SHP77 treated with DMSO at 0.1 percent for 48 hours (cell line): ENCODE data around the gene PIGU.

ENCODE experiments used
- DNase-seq: peaks from one replicate; lab custom pipeline; 2025; lab: John Stamatoyannopoulos, UW

The PIGU gene

GRCh38 chr20:34578521-34578920 lies 98.4 kb downstream of the PIGU start:
- no peak for DNase-seq

- DNase-seq = no peak
Measured at GRCh38 chr20:34578025-34578424, 98.9 kb downstream of the PIGU start.

- DNase-seq = no peak
Measured at GRCh38 chr20:34577061-34577460, 99.8 kb downstream of the PIGU start.

- DNase-seq = no peak
Measured at GRCh38 chr20:34575756-34576155, 101.1 kb downstream of the PIGU start.

GRCh38 chr20:34575271-34575670 lies 101.6 kb downstream of the PIGU start:
- DNase-seq = no peak

- no peak for DNase-seq
Measured at GRCh38 chr20:34574861-34575260, 102.0 kb downstream of the PIGU start.

GRCh38 chr20:34574426-34574825 lies 102.5 kb downstream of the PIGU start:
- no peak for DNase-seq

GRCh38 chr20:34573541-34574300 lies 103.2 kb downstream of the PIGU start:
- DNase-seq = no peak

- no peak for DNase-seq
Measured at GRCh38 chr20:34571753-34572152, 105.1 kb downstream of the PIGU start.

GRCh38 chr20:34570859-34571306 lies 106.0 kb downstream of the PIGU start:
- DNase-seq = no peak

- DNase-seq = no peak
Measured at GRCh38 chr20:34569598-34569997, 107.3 kb downstream of the PIGU start.

- no peak for DNase-seq
Measured at GRCh38 chr20:34567892-34568865, 108.7 kb downstream of the PIGU start.

- no peak for DNase-seq
Measured at GRCh38 chr20:34566978-34567891, 109.7 kb downstream of the PIGU start.

- no peak for DNase-seq
Measured at GRCh38 chr20:34564833-34565232, 112.1 kb downstream of the PIGU start.

- no peak for DNase-seq
Measured at GRCh38 chr20:34562641-34563040, 114.3 kb downstream of the PIGU start.

- DNase-seq = no peak
Measured at GRCh38 chr20:34561661-34562060, 115.2 kb downstream of the PIGU start.

- DNase-seq = no peak
Measured at GRCh38 chr20:34560614-34561013, 116.3 kb downstream of the PIGU start.

GRCh38 chr20:34560141-34560523 lies 116.8 kb downstream of the PIGU start:
- no peak for DNase-seq

GRCh38 chr20:34559311-34560140 lies 117.4 kb downstream of the PIGU start:
- DNase-seq = no peak

GRCh38 chr20:34558320-34559218 lies 118.3 kb downstream of the PIGU start, which contains the start of gene MAP1LC3A:
Gene MAP1LC3A, plus strand, starts transcription at chr20:34558718. Its CDS starts 151 bp downstream, at chr20:34558869.
- no peak for DNase-seq
